ENCODE measurements around the gene DNM1L. TPM values are rescaled to one million over a fixed set of nuclear protein-coding genes. Genes with fewer than 3 reads are reported as not detected.
A peak's percentile ranks its signal among the peaks of the same experiment; 100 is the strongest.

DNM1L gene
- total RNA-seq, 1 experiment from 2014 or later = 79.8 TPM

DNA sequence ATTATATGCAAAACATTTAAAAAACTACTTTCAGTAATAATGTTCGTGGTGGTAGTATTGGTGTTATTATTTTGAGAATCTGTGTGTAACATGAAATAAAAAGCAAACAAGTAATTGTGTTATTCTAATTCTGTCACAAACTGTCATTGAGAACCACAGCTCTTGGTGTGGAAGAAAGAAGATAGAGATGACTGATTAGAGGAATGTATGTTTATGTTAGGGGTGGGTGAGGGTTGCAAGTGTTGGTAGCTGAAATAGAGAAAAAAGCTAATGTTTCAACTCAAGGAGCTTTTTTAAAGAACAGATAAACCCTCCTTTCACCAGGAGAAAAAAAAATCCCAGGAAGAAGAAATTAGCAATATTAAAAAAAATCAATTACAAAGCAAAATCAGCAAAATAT, 18.3 kb downstream of the DNM1L start:
- Mint-ChIP-seq H3K4me3 (no peak overlapping the region), H3K27ac (peak overlapping the region in 1 of 3 experiments; percentile 1; a peak in 1 of 7 replicates), H3K36me3 (ENCODE audit: insufficient read depth in 1 of 3, low read depth in 3 of 3) (peaks cover 18 to 35% (median 26%) of the 10 kb centered on the region in 3 experiments), H3K9me3 (peaks cover 8 to 13% of the 10 kb centered on the region in 2 experiments), H3K4me1 (peaks cover 6 to 10% of the 10 kb centered on the region in 2 experiments), H3K27me3 (ENCODE audit: low read depth) (no peaks in the 10 kb centered on the region)
- H2BK15ac ChIP-seq (ENCODE audit: low read depth, low read length) = no peak overlapping the region
- H3T11ph ChIP-seq (ENCODE audit: low read length) = no peak overlapping the region
- no peak overlapping the region for H2BK20ac ChIP-seq (ENCODE audit: low read depth, low read length, poor library complexity, severe bottlenecking)
- no peak overlapping the region for H3K23ac ChIP-seq (ENCODE audit: insufficient read length, low read depth, low read length)
- H3K9ac ChIP-seq (ENCODE audit: extremely low read depth, insufficient read length, low read length) = no peak overlapping the region
- TF ChIP-seq, protein P1, sequence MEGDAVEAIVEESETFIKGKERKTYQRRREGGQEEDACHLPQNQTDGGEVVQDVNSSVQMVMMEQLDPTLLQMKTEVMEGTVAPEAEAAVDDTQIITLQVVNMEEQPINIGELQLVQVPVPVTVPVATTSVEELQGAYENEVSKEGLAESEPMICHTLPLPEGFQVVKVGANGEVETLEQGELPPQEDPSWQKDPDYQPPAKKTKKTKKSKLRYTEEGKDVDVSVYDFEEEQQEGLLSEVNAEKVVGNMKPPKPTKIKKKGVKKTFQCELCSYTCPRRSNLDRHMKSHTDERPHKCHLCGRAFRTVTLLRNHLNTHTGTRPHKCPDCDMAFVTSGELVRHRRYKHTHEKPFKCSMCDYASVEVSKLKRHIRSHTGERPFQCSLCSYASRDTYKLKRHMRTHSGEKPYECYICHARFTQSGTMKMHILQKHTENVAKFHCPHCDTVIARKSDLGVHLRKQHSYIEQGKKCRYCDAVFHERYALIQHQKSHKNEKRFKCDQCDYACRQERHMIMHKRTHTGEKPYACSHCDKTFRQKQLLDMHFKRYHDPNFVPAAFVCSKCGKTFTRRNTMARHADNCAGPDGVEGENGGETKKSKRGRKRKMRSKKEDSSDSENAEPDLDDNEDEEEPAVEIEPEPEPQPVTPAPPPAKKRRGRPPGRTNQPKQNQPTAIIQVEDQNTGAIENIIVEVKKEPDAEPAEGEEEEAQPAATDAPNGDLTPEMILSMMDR (conservative IDR thresholded peaks at IDR 0.05) = no peak
- no peak overlapping the region for H3K18ac ChIP-seq (ENCODE audit: insufficient read length, low read depth, low read length)
- no peaks in the 10 kb centered on the region for H3K27me3 ChIP-seq (ENCODE audit: insufficient read depth, low read length)
- no peak overlapping the region for H4K8ac ChIP-seq (replicated peaks; ENCODE audit: insufficient read length, low read depth, low read length)
- H3K79me1 ChIP-seq (ENCODE audit: insufficient read depth, low read depth, low read length, poor library complexity, severe bottlenecking) = peaks cover 3% of the 10 kb centered on the region
- no peaks in the 10 kb centered on the region for H3K23me2 ChIP-seq (ENCODE audit: insufficient read length, low read depth, low read length, poor library complexity, severe bottlenecking)
- no peaks in the 10 kb centered on the region for H3K4me1 ChIP-seq (ENCODE audit: insufficient read depth, low read length)
- H2AK5ac ChIP-seq (ENCODE audit: insufficient read length, low read length) = no peak overlapping the region
- H2BK5ac ChIP-seq (ENCODE audit: insufficient read length, low read length) = no peak overlapping the region
- H2BK120ac ChIP-seq (ENCODE audit: low read depth, low read length, poor library complexity, severe bottlenecking) = no peak overlapping the region
- H2AFZ ChIP-seq (ENCODE audit: low read length) = no peak overlapping the region
- no peak overlapping the region for H3K4ac ChIP-seq (ENCODE audit: low read depth, low read length)
- no peak overlapping the region for H3K27ac ChIP-seq (ENCODE audit: insufficient read length, low read depth, low read length)
- no CpG with 5 or more reads among the region's 1 CpG for WGBS (ENCODE audit: extremely low coverage, insufficient read length, low lambda C conversion rate)
- no peaks in the 10 kb centered on the region for H4K20me1 ChIP-seq (ENCODE audit: control insufficient read depth, insufficient read depth, insufficient read length)
- no peak overlapping the region for H3K4me2 ChIP-seq (ENCODE audit: insufficient read depth, insufficient read length, low read length)
- H4K91ac ChIP-seq (ENCODE audit: insufficient read length, low read depth, low read length) = no peak overlapping the region
- H2BK12ac ChIP-seq (ENCODE audit: insufficient read length, low read depth, low read length) = no peak overlapping the region
- H3K79me2 ChIP-seq (ENCODE audit: insufficient read depth, low read length) = peaks cover 8% of the 10 kb centered on the region; the same call in 1 of the 2 replicates
- no peak for DNase-seq
- no peaks in the 10 kb centered on the region for H3K9me3 ChIP-seq (ENCODE audit: control insufficient read depth, low read depth, low read length)
- no peak overlapping the region for H4K5ac ChIP-seq (ENCODE audit: insufficient read length, low read depth, low read length)
- no peak overlapping the region for H3K14ac ChIP-seq (ENCODE audit: insufficient read depth, low read length)
- H3K56ac ChIP-seq (ENCODE audit: insufficient read length, low read depth, low read length) = no peak overlapping the region

Data from H9 (cell line).